Endodermal cell (in vitro differentiated cells): ENCODE measurements around the gene MACO1. TPM values are rescaled to one million over a fixed set of nuclear protein-coding genes. Genes with fewer than 3 reads are reported as not detected.

Experiments
- DNase-seq: peaks from one replicate; pipeline ENCODE4 v3.0.0-alpha.2; 2017
- H3K27ac ChIP-seq: 2 replicates; pipeline ENCODE4 v1.5.1; 2013; ENCODE audit warnings: mild to moderate bottlenecking, low read depth, low read length, moderate library complexity
- H3K27me3 ChIP-seq: 2 replicates; pipeline ENCODE4 v1.6.1; 2013; ENCODE audit warnings: mild to moderate bottlenecking, low read length, moderate library complexity; ENCODE audit not compliant: insufficient read depth, control insufficient read depth, poor library complexity, severe bottlenecking
- H3K36me3 ChIP-seq: 2 replicates; pipeline ENCODE4 v1.7.0; 2013; ENCODE audit warnings: mild to moderate bottlenecking, low read length, moderate library complexity; ENCODE audit not compliant: control insufficient read depth, insufficient read depth
- H3K4me1 ChIP-seq: one replicate; pipeline ENCODE4 v1.7.0; 2013; ENCODE audit warnings: low read length; ENCODE audit not compliant: control insufficient read depth, insufficient read depth
- H3K4me3 ChIP-seq: 2 replicates; pipeline ENCODE4 v1.5.1; 2013; ENCODE audit warnings: mild to moderate bottlenecking, low read length, moderate library complexity
- H3K9ac ChIP-seq: 2 replicates; pipeline ENCODE4 v1.6.1; 2013; ENCODE audit warnings: mild to moderate bottlenecking, low read length, moderate library complexity; ENCODE audit not compliant: poor library complexity, severe bottlenecking; ENCODE audit errors: extremely low read depth
- H3K9me3 ChIP-seq: 2 replicates; pipeline ENCODE4 v1.6.1; 2013; ENCODE audit warnings: mild to moderate bottlenecking, low read length, moderate library complexity; ENCODE audit not compliant: control insufficient read depth
- H3K27ac Mint-ChIP-seq: 2 replicates; pipeline ENCODE4 v1.8.0; 2020; ENCODE audit warnings: mixed read lengths
- H3K27me3 Mint-ChIP-seq: 2 replicates; pipeline ENCODE4 v1.8.0; 2021; ENCODE audit warnings: mild to moderate bottlenecking, mixed read lengths; ENCODE audit not compliant: insufficient read depth
- H3K36me3 Mint-ChIP-seq: 2 replicates; pipeline ENCODE4 v1.8.0; 2020; ENCODE audit warnings: low read depth, mixed read lengths
- H3K4me1 Mint-ChIP-seq: 2 replicates; pipeline ENCODE4 v1.8.0; 2020; ENCODE audit warnings: mixed read lengths
- H3K4me3 Mint-ChIP-seq: 2 replicates; pipeline ENCODE4 v1.8.0; 2020; ENCODE audit warnings: mild to moderate bottlenecking, moderate library complexity, mixed read lengths
- H3K9me3 Mint-ChIP-seq: 2 replicates; pipeline ENCODE4 v1.8.0; 2020; ENCODE audit warnings: mild to moderate bottlenecking, mixed read lengths
- CTCF ChIP-seq: fragments of 200-600 bp; sonication (generic); conservative IDR thresholded peaks from 2 replicates; pipeline ENCODE4 v1.5.0; 2021; ENCODE audit warnings: antibody characterized with exemption, mild to moderate bottlenecking
- WGBS, 2 experiments: methylation state at CpG; one replicate each; pipeline versions ENCODE4 v1.1.5 to v1.1.7; 2013; ENCODE audit warnings: missing lambda C conversion rate in 2 of 2, mixed read lengths in 1 of 2; ENCODE audit not compliant: insufficient coverage in 1 of 2, insufficient read length in 1 of 2; 5-methylcytosine and 5-hydroxymethylcytosine counted together
- total RNA-seq, 2 donors: library from RNA; stranded (reverse); fragmentation: NEBNext Ultra II Directional in 1 of 2; extraction: Animal tissue kit (Norgen Biotek cat#: 25700) in 1 of 2; gene quantifications; 2 replicates in 1 of 2; 3 replicates in 1 of 2; pipeline ENCODE4 v1.2.1, GENCODE V29; 2021

The MACO1 gene
- total RNA-seq, 2 donors from 2014 or later = 13.1 to 14.1 TPM

GRCh38 chr1:25530186-25531081 is 99.7 kb downstream of the MACO1 start:
- Mint-ChIP-seq H3K9me3 (peaks cover 4% of the 10 kb centered on the region), H3K27ac (no peak overlapping the region), H3K4me3 (no peak overlapping the region), H3K27me3 (peaks cover 1% of the 10 kb centered on the region), H3K4me1 (no peaks in the 10 kb centered on the region), H3K36me3 (no peaks in the 10 kb centered on the region)
- no peaks in the 10 kb centered on the region for H3K27me3 ChIP-seq
- H3K36me3 ChIP-seq = no peaks in the 10 kb centered on the region
- no peaks in the 10 kb centered on the region for H3K9me3 ChIP-seq
- H3K9ac ChIP-seq = no peak overlapping the region
- 93 to 96% methylated on average over 9 to 22 of the region's 22 CpGs for WGBS, 2 experiments
- no peak overlapping the region for H3K27ac ChIP-seq
- no peak overlapping the region for H3K4me3 ChIP-seq
- no peaks in the 10 kb centered on the region for H3K4me1 ChIP-seq
- no peak for DNase-seq
- TF ChIP-seq CTCF = no peak

GRCh38 chr1:25531082-25531461 is 100.4 kb downstream of the MACO1 start:
- Histone ChIP-seq H3K9ac (no peak overlapping the region), H3K4me3 (no peak overlapping the region), H3K27me3 (no peaks in the 10 kb centered on the region), H3K4me1 (no peaks in the 10 kb centered on the region), H3K36me3 (no peaks in the 10 kb centered on the region), H3K9me3 (no peaks in the 10 kb centered on the region), H3K27ac (no peak overlapping the region)
- H3K27ac Mint-ChIP-seq = no peak overlapping the region
- peaks cover 2% of the 10 kb centered on the region for H3K27me3 Mint-ChIP-seq
- DNase-seq = no peak
- H3K9me3 Mint-ChIP-seq = no peaks in the 10 kb centered on the region
- 93 to 100% methylated on average over 2 to 11 of the region's 11 CpGs for WGBS, 2 experiments
- no peaks in the 10 kb centered on the region for H3K36me3 Mint-ChIP-seq
- H3K4me1 Mint-ChIP-seq = no peaks in the 10 kb centered on the region
- no peak overlapping the region for H3K4me3 Mint-ChIP-seq
- no peak for TF ChIP-seq CTCF

- Histone ChIP-seq H3K36me3 (no peaks in the 10 kb centered on the region), H3K27ac (no peak overlapping the region), H3K9me3 (no peaks in the 10 kb centered on the region), H3K4me1 (no peaks in the 10 kb centered on the region), H3K9ac (no peak overlapping the region), H3K27me3 (no peaks in the 10 kb centered on the region), H3K4me3 (no peak overlapping the region)
- no peaks in the 10 kb centered on the region for H3K36me3 Mint-ChIP-seq
- no peak overlapping the region for H3K4me3 Mint-ChIP-seq
- no peaks in the 10 kb centered on the region for H3K9me3 Mint-ChIP-seq
- no peak for DNase-seq
- peaks cover 3% of the 10 kb centered on the region for H3K27me3 Mint-ChIP-seq
- WGBS, 2 experiments = 90 to 95% methylated on average over 3 of the region's 3 CpGs
- H3K4me1 Mint-ChIP-seq = no peaks in the 10 kb centered on the region
- H3K27ac Mint-ChIP-seq = no peak overlapping the region
- no peak for TF ChIP-seq CTCF
These were observed 102.3 kb downstream of the MACO1 start for GRCh38 chr1:25532970-25533369.
